Measurements from ENCODE around the gene ESYT3. TPM values are rescaled to one million over a fixed set of nuclear protein-coding genes. Genes with fewer than 3 reads are reported as not detected.
"Not testable (repeated sequence)": the region's sequence is repeated elsewhere in the genome, so short reads cannot be mapped to it uniquely, and the experiment has no call there.

Gene ESYT3
- total RNA-seq, 4 donors from 2014 or later: 28.9 to 39.0 (median 33.5) TPM

GRCh38 chr3:138493804-138494606, 59.6 kb downstream of the ESYT3 start:
- Histone ChIP-seq H3K9me3 (no peaks in the 10 kb centered on the region), H3K4me3 (no peak overlapping the region), H3K27me3 (no peaks in the 10 kb centered on the region), H3K27ac (no peak overlapping the region), H3K36me3 (peaks cover 9% of the 10 kb centered on the region), H3K4me1 (no peaks in the 10 kb centered on the region)
- no peak for DNase-seq (ENCODE audit: low spot score in 2 of 2)
- TF ChIP-seq POLR2AphosphoS5 (IDR thresholded peaks at IDR 0.05) (no peak), EP300 (IDR thresholded peaks at IDR 0.05) (no peak), CTCF (IDR thresholded peaks at IDR 0.05) (no peak), POLR2A (IDR thresholded peaks at IDR 0.05) (no peak)
- 90% methylated on average over 3 of the region's 3 CpGs for WGBS

GRCh38 chr3:138494607-138494929, 60.2 kb downstream of the ESYT3 start:
- no peak for DNase-seq (ENCODE audit: low spot score in 2 of 2)
- no peak overlapping the region for H3K4me3 ChIP-seq
- no peak overlapping the region for H3K27ac ChIP-seq
- H3K4me1 ChIP-seq: no peaks in the 10 kb centered on the region
- H3K36me3 ChIP-seq: peaks cover 12% of the 10 kb centered on the region
- TF ChIP-seq EP300 (IDR thresholded peaks at IDR 0.05) (no peak), POLR2A (IDR thresholded peaks at IDR 0.05) (no peak), POLR2AphosphoS5 (IDR thresholded peaks at IDR 0.05) (no peak), CTCF (IDR thresholded peaks at IDR 0.05) (no peak)
- H3K27me3 ChIP-seq: no peaks in the 10 kb centered on the region
- H3K9me3 ChIP-seq: no peaks in the 10 kb centered on the region

GRCh38 chr3:138495638-138496037, 61.2 kb downstream of the ESYT3 start:
- 94% methylated on average over 3 of the region's 3 CpGs for WGBS
- H3K27ac ChIP-seq; H3K27me3 ChIP-seq; DNase-seq (ENCODE audit: low spot score in 2 of 2); H3K9me3 ChIP-seq; H3K4me1 ChIP-seq; H3K4me3 ChIP-seq: not testable (repeated sequence)
- peaks cover 20% of the 10 kb centered on the region for H3K36me3 ChIP-seq

GRCh38 chr3:138496436-138496835, 62.0 kb downstream of the ESYT3 start:
- DNase-seq (ENCODE audit: low spot score in 2 of 2): no peak
- TF ChIP-seq POLR2A (IDR thresholded peaks at IDR 0.05) (no peak), POLR2AphosphoS5 (IDR thresholded peaks at IDR 0.05) (no peak), CTCF (IDR thresholded peaks at IDR 0.05) (no peak), EP300 (IDR thresholded peaks at IDR 0.05) (no peak)
- 93% methylated on average over 2 of the region's 2 CpGs for WGBS
- no peaks in the 10 kb centered on the region for H3K9me3 ChIP-seq
- no peak overlapping the region for H3K4me3 ChIP-seq
- H3K27me3 ChIP-seq: no peaks in the 10 kb centered on the region
- H3K4me1 ChIP-seq: no peaks in the 10 kb centered on the region
- peaks cover 20% of the 10 kb centered on the region for H3K36me3 ChIP-seq
- no peak overlapping the region for H3K27ac ChIP-seq

GRCh38 chr3:138497021-138497420, 62.6 kb downstream of the ESYT3 start:
- Histone ChIP-seq H3K4me1 (no peaks in the 10 kb centered on the region), H3K36me3 (peaks cover 20% of the 10 kb centered on the region), H3K27me3 (no peaks in the 10 kb centered on the region), H3K4me3 (no peak overlapping the region), H3K9me3 (no peaks in the 10 kb centered on the region), H3K27ac (no peak overlapping the region)
- no peak for DNase-seq (ENCODE audit: low spot score in 2 of 2)
- TF ChIP-seq POLR2A (IDR thresholded peaks at IDR 0.05) (no peak), CTCF (IDR thresholded peaks at IDR 0.05) (no peak), POLR2AphosphoS5 (IDR thresholded peaks at IDR 0.05) (no peak), EP300 (IDR thresholded peaks at IDR 0.05) (no peak)

- TF ChIP-seq POLR2A (IDR thresholded peaks at IDR 0.05): no peak
- no peak for TF ChIP-seq EP300 (IDR thresholded peaks at IDR 0.05)
- no peak for TF ChIP-seq CTCF (IDR thresholded peaks at IDR 0.05)
- TF ChIP-seq POLR2AphosphoS5 (IDR thresholded peaks at IDR 0.05): no peak
- Histone ChIP-seq H3K4me3 (no peak overlapping the region), H3K27me3 (no peaks in the 10 kb centered on the region), H3K4me1 (no peaks in the 10 kb centered on the region), H3K36me3 (peaks cover 20% of the 10 kb centered on the region), H3K9me3 (no peaks in the 10 kb centered on the region), H3K27ac (no peak overlapping the region)
- no peak for DNase-seq (ENCODE audit: low spot score in 2 of 2)
- WGBS: 98% methylated on average over 1 of the region's 1 CpG
These were observed 63.4 kb downstream of the ESYT3 start for GRCh38 chr3:138497851-138498250.

All from suprapubic skin (tissue), 4 donors.